Stimulated activated memory B cell treated with anti-CD40 and anti-IgM and Interleukin-4, amounts not matched to agents 10 μg/mL and 1 μg/mL and 100 μg/mL, for 72 hours (primary cell): ENCODE measurements around the gene PTRH1.

Experiments
- ATAC-seq: fragments of 150-1000 bp; cut with Tn5 transposase; 2 replicates; pipeline ENCODE4 v1.10.0; 2021
- H3K27ac Mint-ChIP-seq: one replicate; pipeline ENCODE4 v1.8.0; 2022; ENCODE audit warnings: mild to moderate bottlenecking, mixed read lengths
- H3K27me3 Mint-ChIP-seq: one replicate; pipeline ENCODE4 v1.8.0; 2022; ENCODE audit warnings: mixed read lengths
- H3K36me3 Mint-ChIP-seq: one replicate; pipeline ENCODE4 v1.8.0; 2022; ENCODE audit warnings: mixed read lengths
- H3K4me1 Mint-ChIP-seq: one replicate; pipeline ENCODE4 v1.8.0; 2022; ENCODE audit warnings: mixed read lengths
- H3K4me3 Mint-ChIP-seq: one replicate; pipeline ENCODE4 v1.8.0; 2022; ENCODE audit warnings: mild to moderate bottlenecking, moderate library complexity, mixed read lengths
- H3K9me3 Mint-ChIP-seq: one replicate; pipeline ENCODE4 v1.8.0; 2022; ENCODE audit warnings: mixed read lengths

The PTRH1 gene

DNA sequence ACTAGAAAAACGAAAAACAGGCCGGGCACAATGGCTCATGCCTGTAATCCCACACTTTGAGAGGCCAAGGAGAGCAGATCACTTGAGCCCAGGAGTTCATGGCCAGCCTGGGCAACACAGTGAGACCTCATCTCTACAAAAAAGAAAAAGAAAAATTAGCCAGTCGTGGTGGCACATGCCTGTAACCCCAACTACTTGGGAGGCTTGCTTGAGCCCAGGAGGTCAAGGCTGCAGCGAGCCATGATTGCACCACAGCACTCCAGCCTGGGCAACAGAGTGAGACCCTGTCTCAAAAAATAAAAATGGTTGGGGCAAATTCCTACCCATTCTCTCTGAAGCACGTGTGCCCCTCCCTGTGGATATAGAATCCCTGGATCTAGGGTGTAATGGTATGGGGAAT is 17.1 kb downstream of the PTRH1 start:
- H3K4me3 Mint-ChIP-seq: no peak overlapping the region
- H3K4me1 Mint-ChIP-seq: peaks cover 15% of the 10 kb centered on the region
- H3K27me3 Mint-ChIP-seq: no peaks in the 10 kb centered on the region
- no peak for ATAC-seq
- no peaks in the 10 kb centered on the region for H3K9me3 Mint-ChIP-seq
- no peaks in the 10 kb centered on the region for H3K36me3 Mint-ChIP-seq
- H3K27ac Mint-ChIP-seq: peak overlapping the region; percentile 30

DNA sequence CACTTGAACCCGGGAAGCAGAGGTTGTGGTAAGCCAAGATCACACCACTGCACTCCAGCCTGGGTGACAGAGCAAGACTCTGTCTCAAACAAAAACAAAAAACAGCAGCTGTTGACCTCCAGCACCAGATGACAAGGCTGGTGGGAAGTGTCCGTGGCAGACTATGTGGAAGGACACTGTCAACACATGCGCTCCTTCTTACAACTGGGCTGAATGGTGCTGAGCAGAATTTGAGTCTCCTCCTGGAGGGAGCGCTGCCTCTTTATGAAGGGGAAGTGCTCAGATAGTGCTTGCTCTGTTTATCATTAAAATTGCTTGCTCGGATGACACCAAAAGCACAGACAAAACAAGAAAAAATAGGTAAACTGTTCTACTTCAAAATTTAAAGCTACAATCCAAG is 17.9 kb downstream of the PTRH1 start:
- no peaks in the 10 kb centered on the region for H3K36me3 Mint-ChIP-seq
- no peak for ATAC-seq
- H3K4me3 Mint-ChIP-seq: no peak overlapping the region
- H3K9me3 Mint-ChIP-seq: no peaks in the 10 kb centered on the region
- no peaks in the 10 kb centered on the region for H3K27me3 Mint-ChIP-seq
- H3K4me1 Mint-ChIP-seq: peaks cover 15% of the 10 kb centered on the region
- peak overlapping the region; percentile 30 for H3K27ac Mint-ChIP-seq

DNA sequence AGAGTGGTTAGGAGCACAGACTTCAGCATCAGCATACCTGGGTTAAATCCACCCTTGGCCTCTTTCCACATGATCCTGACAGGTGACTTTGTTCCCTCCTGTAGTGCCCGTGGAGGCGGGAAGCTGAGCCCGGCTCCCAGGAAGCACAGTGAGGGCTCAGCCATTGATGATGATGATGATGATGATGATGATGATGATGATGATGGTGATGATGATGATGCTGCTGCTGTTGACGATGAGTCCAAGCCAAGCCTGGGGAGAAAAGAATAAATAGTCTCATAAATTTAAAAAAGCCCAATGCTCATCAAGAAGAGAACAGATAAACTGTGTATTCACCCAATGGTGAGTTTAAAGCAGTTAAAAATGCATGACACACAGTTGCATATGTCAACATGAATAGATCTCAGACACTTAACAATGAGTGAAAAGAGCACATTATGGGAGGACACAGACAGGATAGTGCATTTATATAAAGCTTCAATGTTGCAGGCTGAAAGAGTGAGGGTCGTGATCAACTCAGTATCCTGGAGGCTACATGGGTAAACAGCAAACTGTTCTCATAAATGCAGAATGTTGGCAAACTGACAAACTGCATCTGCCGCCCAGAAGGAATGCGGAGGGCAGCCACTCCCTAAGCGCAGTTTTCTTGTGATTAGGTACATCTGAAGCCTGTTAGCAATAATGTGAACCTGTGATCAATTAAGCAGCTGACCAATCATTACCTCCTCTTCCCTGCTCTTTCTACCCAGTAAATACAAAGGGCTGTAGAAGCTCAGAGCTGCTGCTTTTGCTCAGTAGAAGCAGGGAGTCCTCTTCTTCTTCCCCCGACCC is 20.4 kb downstream of the PTRH1 start:
- no peak overlapping the region for H3K4me3 Mint-ChIP-seq
- ATAC-seq: no peak
- H3K9me3 Mint-ChIP-seq: no peaks in the 10 kb centered on the region
- no peaks in the 10 kb centered on the region for H3K27me3 Mint-ChIP-seq
- H3K27ac Mint-ChIP-seq: no peak overlapping the region
- H3K4me1 Mint-ChIP-seq: peaks cover 11% of the 10 kb centered on the region
- H3K36me3 Mint-ChIP-seq: no peaks in the 10 kb centered on the region

DNA sequence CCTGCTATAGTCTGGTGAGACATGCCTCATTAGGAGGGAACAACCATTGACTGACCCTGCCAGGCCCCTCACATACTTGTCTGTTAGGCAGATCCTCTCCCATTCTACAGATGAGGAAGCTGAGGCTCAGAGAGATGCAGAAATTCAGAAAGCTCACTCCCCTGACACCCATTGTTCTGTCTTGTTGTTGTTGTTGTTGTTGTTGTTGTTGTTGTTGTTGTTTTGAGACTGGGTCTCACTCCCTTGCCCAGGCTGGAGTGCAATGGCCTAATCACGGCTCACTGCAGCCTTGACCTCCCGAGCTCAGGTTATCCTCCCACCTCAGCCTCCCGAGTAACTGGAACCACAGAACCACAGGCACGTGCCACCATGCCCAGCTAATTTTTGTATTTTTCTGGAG is 21.8 kb downstream of the PTRH1 start:
- no peak overlapping the region for H3K4me3 Mint-ChIP-seq
- H3K27ac Mint-ChIP-seq: no peak overlapping the region
- H3K27me3 Mint-ChIP-seq: no peaks in the 10 kb centered on the region
- no peaks in the 10 kb centered on the region for H3K36me3 Mint-ChIP-seq
- no peaks in the 10 kb centered on the region for H3K4me1 Mint-ChIP-seq
- ATAC-seq: no peak
- no peaks in the 10 kb centered on the region for H3K9me3 Mint-ChIP-seq

DNA sequence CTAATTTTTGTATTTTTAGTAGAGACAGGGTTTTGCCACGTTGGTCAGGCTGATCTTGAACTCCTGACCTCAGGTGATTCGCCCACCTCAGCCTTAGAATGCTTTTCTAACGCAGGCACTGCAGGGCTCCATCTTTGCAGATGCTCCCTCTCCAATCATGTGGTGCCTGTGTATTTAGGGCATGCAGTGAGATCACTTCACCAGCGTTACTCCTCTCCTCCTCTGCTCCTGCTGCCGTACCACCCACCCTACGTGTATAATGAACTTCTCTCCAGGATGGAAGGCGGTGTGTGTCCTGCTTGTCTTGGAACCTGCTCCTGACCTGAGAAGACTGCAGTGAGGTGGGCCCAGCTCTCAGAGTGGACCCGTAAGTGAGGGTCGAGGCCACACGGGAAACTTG is 22.3 kb downstream of the PTRH1 start:
- no peaks in the 10 kb centered on the region for H3K9me3 Mint-ChIP-seq
- H3K27ac Mint-ChIP-seq: no peak overlapping the region
- no peaks in the 10 kb centered on the region for H3K4me1 Mint-ChIP-seq
- no peaks in the 10 kb centered on the region for H3K27me3 Mint-ChIP-seq
- no peaks in the 10 kb centered on the region for H3K36me3 Mint-ChIP-seq
- ATAC-seq: no peak
- no peak overlapping the region for H3K4me3 Mint-ChIP-seq

DNA sequence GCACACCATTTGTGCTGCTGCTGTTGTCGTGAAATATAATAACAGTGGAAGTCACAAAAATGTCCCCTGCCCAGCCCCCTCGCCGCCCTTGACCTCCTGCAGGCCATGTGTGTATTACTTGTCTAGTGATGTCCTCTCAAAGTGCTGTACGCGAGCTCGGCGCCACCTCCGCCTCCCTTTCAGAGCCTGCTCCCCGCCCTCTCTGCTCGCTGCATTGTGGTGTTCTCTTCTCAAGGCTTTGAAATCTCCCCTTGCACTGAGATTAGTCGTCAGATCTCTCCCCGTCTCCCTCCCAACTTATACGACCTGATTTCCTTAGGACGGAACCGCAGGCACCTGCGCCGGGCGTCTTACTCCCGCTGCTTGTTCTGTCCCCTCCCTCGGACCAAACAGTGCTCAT is 23.4 kb downstream of the PTRH1 start:
- ATAC-seq: no peak

DNA sequence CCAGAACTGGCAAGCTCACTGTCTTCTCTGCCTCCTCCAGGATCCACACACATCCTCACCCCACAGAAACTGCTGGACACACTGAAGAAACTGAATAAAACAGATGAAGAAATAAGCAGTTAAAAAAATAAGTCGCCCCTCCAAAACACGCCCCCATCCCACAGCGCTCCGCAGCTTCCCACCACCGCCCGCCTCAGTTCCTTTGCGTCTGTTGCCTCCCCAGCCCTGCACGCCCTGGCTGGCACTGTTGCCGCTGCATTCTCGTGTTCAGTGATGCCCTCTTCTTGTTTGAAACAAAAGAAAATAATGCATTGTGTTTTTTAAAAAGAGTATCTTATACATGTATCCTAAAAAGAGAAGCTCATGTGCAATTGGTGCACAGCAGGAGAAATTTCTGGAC is 24.7 kb downstream of the PTRH1 start:
- Mint-ChIP-seq H3K4me1 (no peaks in the 10 kb centered on the region), H3K27me3 (peaks cover 6% of the 10 kb centered on the region), H3K4me3 (no peak overlapping the region), H3K36me3 (no peaks in the 10 kb centered on the region), H3K9me3 (no peaks in the 10 kb centered on the region), H3K27ac (no peak overlapping the region)
- ATAC-seq: no peak

More for the DNA sequence above, 23.4 kb downstream of the PTRH1 start:
- Mint-ChIP-seq H3K36me3 (no peaks in the 10 kb centered on the region), H3K27me3 (no peaks in the 10 kb centered on the region), H3K27ac (no peak overlapping the region), H3K4me3 (no peak overlapping the region), H3K9me3 (no peaks in the 10 kb centered on the region), H3K4me1 (no peaks in the 10 kb centered on the region)

DNA sequence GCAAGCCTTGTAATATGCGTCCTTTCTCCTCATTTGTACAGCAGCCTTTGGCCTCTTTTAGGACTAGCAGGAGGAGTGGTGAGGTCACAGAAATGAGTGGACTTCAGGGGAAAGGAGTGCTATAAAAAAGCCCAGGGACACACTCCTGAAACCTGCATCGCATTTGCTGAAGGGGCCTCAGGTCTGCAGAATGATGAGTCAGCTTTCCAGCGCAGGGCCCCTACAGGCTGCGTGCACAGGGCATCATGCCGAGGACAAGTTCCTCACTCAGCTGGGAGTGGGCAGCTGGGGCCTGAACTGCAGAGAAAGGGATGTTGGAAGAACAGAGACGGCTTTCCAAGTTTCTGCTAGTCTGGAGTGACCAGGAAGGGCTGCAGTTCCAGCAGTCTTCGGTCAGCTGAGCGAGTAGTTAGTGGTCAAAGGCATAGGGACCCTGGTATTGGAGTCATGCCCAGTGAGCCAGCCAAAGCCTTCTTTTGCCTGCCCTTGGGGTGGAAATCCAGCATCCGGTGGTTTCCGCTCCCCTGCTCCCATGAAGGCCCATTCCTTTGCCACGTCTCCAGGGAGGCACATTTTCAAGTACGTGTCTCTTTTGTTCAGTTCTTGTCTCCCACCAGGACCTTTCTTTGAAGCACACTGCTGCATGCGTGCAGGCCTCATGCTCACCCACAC is 26.0 kb downstream of the PTRH1 start:
- no peak overlapping the region for H3K4me3 Mint-ChIP-seq
- H3K9me3 Mint-ChIP-seq: no peaks in the 10 kb centered on the region
- H3K4me1 Mint-ChIP-seq: no peaks in the 10 kb centered on the region
- ATAC-seq: no peak
- no peaks in the 10 kb centered on the region for H3K36me3 Mint-ChIP-seq
- H3K27me3 Mint-ChIP-seq: peaks cover 14% of the 10 kb centered on the region
- no peak overlapping the region for H3K27ac Mint-ChIP-seq

DNA sequence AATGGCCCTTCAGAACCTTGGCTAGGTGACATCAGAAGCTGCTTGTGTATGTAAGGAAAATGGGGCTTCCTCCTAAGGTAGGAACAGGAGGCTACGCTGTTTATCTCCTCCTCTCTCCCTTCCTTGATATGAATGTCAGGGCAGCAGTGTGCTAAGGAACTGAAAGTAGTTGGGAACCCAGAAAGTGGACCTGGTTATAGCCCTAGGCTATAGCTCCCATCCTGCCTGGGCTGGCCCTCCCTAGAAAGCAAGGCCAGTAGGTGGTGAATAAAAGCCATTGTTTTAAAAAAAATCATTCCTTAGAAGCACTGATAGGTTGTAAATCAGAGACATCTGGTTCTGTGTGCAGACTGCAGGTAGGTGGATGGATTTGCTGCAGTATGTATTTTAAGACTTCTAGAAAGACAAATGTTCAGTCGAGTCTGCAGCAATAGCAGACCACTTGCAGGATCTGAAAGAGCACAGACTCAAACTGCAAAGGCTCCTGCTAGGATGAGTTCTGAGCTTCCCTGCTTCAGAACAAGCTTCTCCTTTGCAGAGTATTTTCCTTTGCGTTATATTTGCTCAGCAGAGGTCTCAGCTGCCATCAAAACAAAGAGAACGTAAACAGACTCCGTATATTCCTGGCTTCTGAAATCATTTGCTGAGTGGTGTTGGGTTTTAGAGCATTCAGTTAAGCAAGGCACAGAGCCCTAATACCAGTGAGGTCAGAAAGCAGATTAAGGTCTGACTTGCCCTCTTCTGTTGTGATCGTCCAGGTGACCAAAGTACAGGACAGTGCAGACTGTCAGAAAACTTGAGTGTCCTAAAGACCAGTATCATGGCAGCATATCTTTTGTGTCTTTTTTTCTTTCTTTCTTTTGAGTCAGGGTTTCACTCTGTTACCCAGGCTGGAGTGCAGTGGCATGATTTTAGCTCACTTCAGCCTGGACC is 28.7 kb downstream of the PTRH1 start:
- ATAC-seq: no peak
- Mint-ChIP-seq H3K27ac (no peak overlapping the region), H3K27me3 (peaks cover 25% of the 10 kb centered on the region), H3K4me1 (no peaks in the 10 kb centered on the region), H3K4me3 (no peak overlapping the region), H3K36me3 (no peaks in the 10 kb centered on the region), H3K9me3 (no peaks in the 10 kb centered on the region)

DNA sequence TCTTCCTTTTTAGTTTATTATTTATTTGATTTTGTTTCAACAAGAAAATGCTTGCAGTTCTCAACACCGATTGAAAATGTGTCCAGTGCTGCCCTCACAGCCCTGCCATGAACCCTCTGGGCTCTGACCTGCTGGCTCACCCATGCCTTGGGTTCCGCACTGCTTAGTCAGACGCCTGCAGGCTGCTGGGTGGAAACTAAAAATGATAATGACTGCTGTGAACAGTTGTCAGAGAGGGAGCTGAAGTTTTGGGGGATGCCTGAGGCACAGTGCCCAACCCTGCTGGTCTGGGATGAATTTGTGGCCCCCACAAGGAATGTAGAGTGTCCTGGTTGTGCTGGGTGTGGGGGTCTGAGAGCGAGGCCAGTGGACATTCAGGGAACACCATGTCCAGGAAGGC is 30.9 kb downstream of the PTRH1 start:
- Mint-ChIP-seq H3K36me3 (no peaks in the 10 kb centered on the region), H3K4me1 (no peaks in the 10 kb centered on the region), H3K27me3 (peaks cover 40% of the 10 kb centered on the region), H3K9me3 (no peaks in the 10 kb centered on the region), H3K4me3 (no peak overlapping the region), H3K27ac (no peak overlapping the region)
- no peak for ATAC-seq

DNA sequence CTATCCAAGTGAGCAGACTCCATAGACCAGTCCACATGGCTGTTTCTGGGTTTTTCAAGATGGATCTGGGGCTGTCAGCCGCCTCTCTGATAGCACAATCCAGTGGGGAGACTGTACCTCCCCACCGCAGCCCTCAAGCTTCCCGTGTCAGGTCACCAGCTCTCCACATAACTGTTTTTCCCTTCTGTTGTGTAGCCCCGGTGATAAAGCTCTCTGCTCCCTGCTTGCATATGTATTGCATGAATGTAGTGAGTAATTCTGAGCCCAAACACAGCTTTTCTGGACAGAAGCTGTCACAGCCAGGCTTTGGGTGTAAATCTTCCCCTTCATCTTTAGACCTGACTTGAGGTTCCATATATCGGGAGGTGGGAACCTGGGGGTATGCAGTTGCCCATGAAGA is 31.7 kb downstream of the PTRH1 start:
- Mint-ChIP-seq H3K4me3 (no peak overlapping the region), H3K27me3 (peaks cover 49% of the 10 kb centered on the region), H3K4me1 (no peaks in the 10 kb centered on the region), H3K27ac (no peak overlapping the region), H3K9me3 (no peaks in the 10 kb centered on the region), H3K36me3 (no peaks in the 10 kb centered on the region)
- ATAC-seq: no peak

DNA sequence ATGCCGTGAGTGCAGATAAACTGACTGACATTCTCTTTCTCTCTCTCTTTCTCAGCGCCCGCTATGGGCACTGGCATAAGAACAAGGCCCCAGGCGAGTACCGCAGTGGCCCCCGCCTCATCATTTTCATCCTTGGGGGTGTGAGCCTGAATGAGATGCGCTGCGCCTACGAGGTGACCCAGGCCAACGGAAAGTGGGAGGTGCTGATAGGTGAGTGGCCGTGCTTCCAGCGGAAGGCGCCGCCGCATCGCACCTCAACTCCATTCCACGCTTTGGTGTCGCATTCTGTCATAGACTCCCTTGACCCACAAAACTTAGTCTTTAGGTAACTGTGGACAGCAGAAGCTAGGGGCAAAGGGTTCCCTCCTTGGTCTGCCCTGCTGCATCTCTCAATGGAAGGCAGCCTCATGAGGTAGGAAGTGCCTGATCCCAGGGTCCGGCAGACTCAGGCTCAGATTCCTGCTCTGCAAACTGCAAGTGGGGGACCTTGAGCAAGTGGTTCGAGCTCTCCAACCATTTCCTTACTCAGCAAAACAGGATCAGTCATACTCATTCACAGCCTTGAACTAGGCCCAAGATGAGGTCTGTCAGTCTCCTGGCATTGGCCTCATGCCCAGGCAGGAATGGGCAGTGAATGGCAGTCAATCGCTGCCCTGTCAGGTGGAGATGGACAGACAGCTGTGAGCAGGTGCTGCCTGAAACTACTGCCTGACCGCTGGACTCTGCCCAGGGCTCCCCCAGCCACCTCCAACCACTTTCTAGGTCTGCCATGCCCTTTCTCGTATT is 32.9 kb downstream of the PTRH1 start:
- no peaks in the 10 kb centered on the region for H3K4me1 Mint-ChIP-seq
- H3K9me3 Mint-ChIP-seq: no peaks in the 10 kb centered on the region
- no peak for ATAC-seq
- H3K36me3 Mint-ChIP-seq: no peaks in the 10 kb centered on the region
- no peak overlapping the region for H3K27ac Mint-ChIP-seq
- H3K27me3 Mint-ChIP-seq: peaks cover 53% of the 10 kb centered on the region
- H3K4me3 Mint-ChIP-seq: no peak overlapping the region

DNA sequence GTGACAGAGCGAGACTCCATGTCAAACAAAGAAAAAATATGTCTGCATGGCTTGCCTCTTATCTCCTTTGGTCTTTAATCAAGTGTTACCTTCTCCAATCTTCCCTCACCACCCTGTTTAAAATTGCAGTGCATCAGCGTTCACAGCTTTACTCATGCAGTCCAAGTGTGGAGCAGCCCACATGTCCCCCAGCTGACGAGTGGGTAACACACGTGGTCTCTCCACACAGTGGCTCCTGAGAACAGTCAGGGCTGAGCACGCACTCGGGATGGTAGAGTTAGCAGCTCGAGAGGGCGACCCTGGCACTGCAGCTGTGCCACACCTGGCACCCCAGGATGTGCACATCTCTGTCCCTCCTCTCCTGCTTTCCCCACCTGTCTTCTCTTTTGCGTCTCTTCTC is 34.6 kb downstream of the PTRH1 start:
- H3K4me3 Mint-ChIP-seq: no peak overlapping the region
- H3K27ac Mint-ChIP-seq: no peak overlapping the region
- H3K9me3 Mint-ChIP-seq: no peaks in the 10 kb centered on the region
- no peak for ATAC-seq
- no peaks in the 10 kb centered on the region for H3K36me3 Mint-ChIP-seq
- H3K27me3 Mint-ChIP-seq: peaks cover 48% of the 10 kb centered on the region
- H3K4me1 Mint-ChIP-seq: no peaks in the 10 kb centered on the region

DNA sequence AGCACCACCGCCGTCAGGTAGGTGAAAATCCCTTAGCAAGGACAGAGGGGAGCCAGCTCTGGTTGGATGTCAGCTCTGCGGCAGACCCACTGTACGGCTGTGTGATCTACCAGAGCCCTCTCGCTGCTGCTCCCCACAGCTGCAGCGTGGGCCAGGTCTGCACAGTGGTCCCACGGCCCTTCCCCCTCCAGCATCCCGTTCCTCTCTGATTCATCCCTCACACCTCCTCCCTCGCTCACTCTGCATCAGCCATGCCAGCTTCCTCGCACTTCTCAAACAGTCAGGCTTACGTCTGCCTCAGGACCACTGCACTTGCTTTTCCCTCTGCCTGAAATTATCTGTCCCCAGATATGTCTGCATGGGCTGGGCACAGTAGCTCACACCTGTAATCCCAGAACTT is 35.2 kb downstream of the PTRH1 start:
- Mint-ChIP-seq H3K36me3 (no peaks in the 10 kb centered on the region), H3K9me3 (no peaks in the 10 kb centered on the region), H3K27me3 (peaks cover 45% of the 10 kb centered on the region), H3K27ac (no peak overlapping the region), H3K4me3 (no peak overlapping the region), H3K4me1 (no peaks in the 10 kb centered on the region)
- ATAC-seq: no peak

DNA sequence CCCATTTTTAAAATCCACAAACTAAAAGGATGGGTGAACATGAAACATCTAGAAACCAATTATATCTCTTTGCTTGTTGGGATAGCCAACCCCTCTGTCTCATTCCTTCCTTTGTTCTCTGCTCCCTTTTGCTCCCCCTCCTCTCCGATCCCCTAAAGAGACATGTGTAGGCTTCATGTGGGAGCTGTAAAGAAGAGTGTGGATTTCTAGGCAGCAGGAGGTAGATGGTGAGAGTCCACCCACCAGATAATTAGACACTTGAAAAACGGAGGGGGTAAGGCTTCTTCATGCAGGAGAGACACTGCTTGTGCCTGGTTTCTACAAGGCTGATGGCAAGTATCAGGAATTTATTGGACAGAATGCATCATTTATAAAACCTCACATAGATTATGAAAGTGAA is 36.0 kb downstream of the PTRH1 start:
- Mint-ChIP-seq H3K4me3 (no peak overlapping the region), H3K9me3 (no peaks in the 10 kb centered on the region), H3K36me3 (no peaks in the 10 kb centered on the region), H3K4me1 (no peaks in the 10 kb centered on the region), H3K27me3 (peaks cover 39% of the 10 kb centered on the region), H3K27ac (no peak overlapping the region)
- no peak for ATAC-seq
